Heart left ventricle (tissue), 13 donors: Measurements from ENCODE around the gene KCNIP3.

Experiments
- POLR2A ChIP-seq, 2 donors: fragments of 450-650 bp; IDR thresholded peaks; one replicate each; pipeline ENCODE4 v1.6.1; 2017; ENCODE audit warnings: antibody characterized with exemption in 2 of 2, mild to moderate bottlenecking in 2 of 2, moderate library complexity in 2 of 2
- TF ChIP-seq, protein P1 (sequence below), 12 donors: fragments of 200-600 bp; sonication (generic) in 4 of 12; IDR thresholded peaks; one replicate each; pipeline versions ENCODE4 v1.5.0 to v1.8.0; 2018 to 2022; ENCODE audit warnings: antibody characterized with exemption in 12 of 12, mild to moderate bottlenecking in 5 of 12
- donor health status: ischemic (EF 13 %, LVEDD 7.1; RV severe dilation, severe dysfunction).
- donor health status: DM: no; HTN: yes; CAD: no.
- donor health status: DM: no; HTN: no; CAD: no.
- donor health status: ischemic (EF 25% LVEDD 6.9; RV normal size, moderate dysfunction).
- donor health status: ischemic (EF 25% LVEDD 5.7; RV mildly dilated, moderate dysfunction).
- donor health status: ischemic (EF 35%, LVEDD 5.7; RV mildly dilated, moderate dysfunction).
- donor health status: nonischemic (EF 11% LVEDD 7.7; RV severe dilation, severe dysfunction).
- donor health status: DM: yes; HTN: yes; CAD: no.
- donor health status: PGD.
- donor health status: ischemic (EF 29% LVEDD 5.4; RV normal size, mild dysfunction).
- donor health status: nonischemic (EF 23%, LVEDD 6.1; RV moderate dilation, normal function).

DNA sequence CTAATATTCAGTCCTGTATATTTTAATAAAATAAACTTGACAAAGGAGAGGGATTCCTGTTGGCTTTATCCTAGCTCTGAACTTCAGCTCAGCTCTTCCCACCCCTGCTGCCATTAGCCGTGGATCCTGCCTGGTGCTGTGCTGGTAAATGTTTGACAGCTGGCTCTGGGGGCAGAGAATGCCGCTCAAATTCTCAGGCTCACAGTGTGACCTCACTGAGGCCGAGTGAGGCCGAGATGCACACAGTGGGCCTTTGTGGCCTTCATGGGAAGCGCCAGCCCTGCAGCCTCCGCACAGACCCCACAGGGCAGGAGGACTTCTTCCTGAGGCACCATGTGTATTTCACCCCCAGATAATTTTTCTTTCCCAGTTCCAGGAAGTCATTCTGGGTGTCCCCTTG lies 88.9 kb downstream of the KCNIP3 start:
- TF ChIP-seq, protein P1, sequence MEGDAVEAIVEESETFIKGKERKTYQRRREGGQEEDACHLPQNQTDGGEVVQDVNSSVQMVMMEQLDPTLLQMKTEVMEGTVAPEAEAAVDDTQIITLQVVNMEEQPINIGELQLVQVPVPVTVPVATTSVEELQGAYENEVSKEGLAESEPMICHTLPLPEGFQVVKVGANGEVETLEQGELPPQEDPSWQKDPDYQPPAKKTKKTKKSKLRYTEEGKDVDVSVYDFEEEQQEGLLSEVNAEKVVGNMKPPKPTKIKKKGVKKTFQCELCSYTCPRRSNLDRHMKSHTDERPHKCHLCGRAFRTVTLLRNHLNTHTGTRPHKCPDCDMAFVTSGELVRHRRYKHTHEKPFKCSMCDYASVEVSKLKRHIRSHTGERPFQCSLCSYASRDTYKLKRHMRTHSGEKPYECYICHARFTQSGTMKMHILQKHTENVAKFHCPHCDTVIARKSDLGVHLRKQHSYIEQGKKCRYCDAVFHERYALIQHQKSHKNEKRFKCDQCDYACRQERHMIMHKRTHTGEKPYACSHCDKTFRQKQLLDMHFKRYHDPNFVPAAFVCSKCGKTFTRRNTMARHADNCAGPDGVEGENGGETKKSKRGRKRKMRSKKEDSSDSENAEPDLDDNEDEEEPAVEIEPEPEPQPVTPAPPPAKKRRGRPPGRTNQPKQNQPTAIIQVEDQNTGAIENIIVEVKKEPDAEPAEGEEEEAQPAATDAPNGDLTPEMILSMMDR (IDR thresholded peaks at IDR 0.05) = no peak
- no peak for TF ChIP-seq POLR2A (IDR thresholded peaks at IDR 0.05)
